Activated T-cell treated with anti-CD3 and anti-CD28 coated beads for 24 hours (primary cell): ENCODE measurements around the gene CCDC186.

Experiments
- DNase-seq: peaks from one replicate; pipeline ENCODE4 v3.0.0-alpha.2; 2020; ENCODE audit warnings: low read depth

The CCDC186 gene

GRCh38 chr10:114110174-114110972 is 63.6 kb downstream of the CCDC186 start:
- no peak for DNase-seq

GRCh38 chr10:114103284-114103683 is 70.7 kb downstream of the CCDC186 start:
- DNase-seq, result no peak

- DNase-seq, result no peak
Measured at GRCh38 chr10:114102256-114102655, 71.7 kb downstream of the CCDC186 start.

GRCh38 chr10:114100848-114101741 is 72.9 kb downstream of the CCDC186 start:
- DNase-seq, result no peak

GRCh38 chr10:114096864-114097263 is 77.1 kb downstream of the CCDC186 start:
- no peak for DNase-seq

GRCh38 chr10:114095559-114096337 is 78.3 kb downstream of the CCDC186 start:
- DNase-seq, result no peak

- no peak for DNase-seq
Measured at GRCh38 chr10:114094795-114095194, 79.2 kb downstream of the CCDC186 start.

GRCh38 chr10:114087655-114088054 is 86.3 kb downstream of the CCDC186 start:
- DNase-seq, result no peak

GRCh38 chr10:114087255-114087654 is 86.7 kb downstream of the CCDC186 start:
- DNase-seq, result no peak

GRCh38 chr10:114084215-114084614 is 89.8 kb downstream of the CCDC186 start:
- no peak for DNase-seq

GRCh38 chr10:114083040-114083439 is 91.0 kb downstream of the CCDC186 start:
- no peak for DNase-seq

- DNase-seq, result no peak
Measured at GRCh38 chr10:114081911-114082583, 92.0 kb downstream of the CCDC186 start.

- DNase-seq, result no peak
Measured at GRCh38 chr10:114079421-114079820, 94.6 kb downstream of the CCDC186 start.

GRCh38 chr10:114078346-114078745 is 95.7 kb downstream of the CCDC186 start:
- no peak for DNase-seq

GRCh38 chr10:114077815-114078219 is 96.2 kb downstream of the CCDC186 start:
- no peak for DNase-seq

GRCh38 chr10:114077347-114077746 is 96.7 kb downstream of the CCDC186 start:
- DNase-seq, result no peak

GRCh38 chr10:114075093-114075492 is 98.9 kb downstream of the CCDC186 start:
- DNase-seq, result no peak

GRCh38 chr10:114073395-114074186 is 100.4 kb downstream of the CCDC186 start:
- DNase-seq, result no peak

GRCh38 chr10:114071178-114071577 is 102.8 kb downstream of the CCDC186 start:
- DNase-seq, result no peak
